HCEC 1CT (cell line): ENCODE results near the gene CACNG1.

Source experiments
- DNase-seq: peaks from one replicate; pipeline ENCODE4 v3.0.0-alpha.2; 2017

The CACNG1 gene

GRCh38 chr17:67044016-67044772 lies at the start of gene CACNG1:
Gene CACNG1 (plus strand): TSS chr17:67044554. CDS start chr17:67044661, 107 bp downstream.
- no peak for DNase-seq

DNA sequence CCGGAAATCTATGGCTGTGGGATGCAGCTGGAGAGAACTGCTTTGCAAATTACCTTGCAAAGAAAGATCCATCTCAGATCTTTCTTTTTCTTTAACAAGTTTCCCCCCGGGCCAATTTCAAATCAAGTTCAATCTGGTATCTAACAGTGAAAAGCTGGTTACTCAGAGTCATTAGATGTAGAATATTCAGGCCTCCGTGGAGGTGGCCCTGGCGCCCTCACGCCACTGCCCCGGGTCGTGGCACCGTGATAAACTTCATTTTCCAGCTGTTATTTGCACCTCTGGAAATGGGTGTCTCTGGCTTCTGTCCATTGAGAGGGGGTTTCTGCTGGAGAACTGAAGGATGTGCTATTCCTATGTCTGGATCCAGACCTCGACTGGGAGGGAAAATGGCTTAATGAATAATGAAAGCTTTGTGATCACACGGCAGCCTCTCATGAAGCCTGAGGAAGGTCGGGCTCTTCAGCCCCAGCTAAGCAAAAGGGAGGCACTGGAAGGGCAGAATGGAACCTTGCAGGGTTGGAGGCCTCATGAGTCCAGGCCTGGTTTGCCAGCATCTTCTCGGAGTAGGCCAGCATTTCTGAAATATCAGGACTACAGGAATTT lies 49.3 kb upstream of the CACNG1 start:
- no peak for DNase-seq

GRCh38 chr17:66995944-66996343 lies 48.4 kb upstream of the CACNG1 start:
- DNase-seq: no peak

DNA sequence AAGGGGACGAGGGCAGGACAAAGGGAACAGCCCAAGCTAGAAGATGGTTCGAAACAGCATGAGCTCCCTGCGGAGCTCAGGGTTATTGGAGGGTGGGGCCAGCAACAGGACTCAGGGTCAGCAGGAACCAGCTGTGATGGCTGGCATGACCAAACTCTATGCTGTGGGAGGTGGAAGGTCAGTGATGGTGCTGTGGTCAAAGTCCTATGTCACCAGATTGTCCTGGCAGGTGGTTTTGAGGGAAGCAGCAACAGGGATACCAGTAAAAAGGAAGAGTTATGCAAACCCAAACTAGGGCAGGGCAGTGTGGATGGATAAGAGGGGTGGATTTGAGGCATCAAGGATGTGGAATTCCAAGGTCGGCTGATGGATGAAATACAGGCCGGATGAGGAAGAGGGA lies 47.4 kb upstream of the CACNG1 start:
- no peak for DNase-seq

GRCh38 chr17:67003231-67003630 lies 41.1 kb upstream of the CACNG1 start:
- DNase-seq: no peak

DNA sequence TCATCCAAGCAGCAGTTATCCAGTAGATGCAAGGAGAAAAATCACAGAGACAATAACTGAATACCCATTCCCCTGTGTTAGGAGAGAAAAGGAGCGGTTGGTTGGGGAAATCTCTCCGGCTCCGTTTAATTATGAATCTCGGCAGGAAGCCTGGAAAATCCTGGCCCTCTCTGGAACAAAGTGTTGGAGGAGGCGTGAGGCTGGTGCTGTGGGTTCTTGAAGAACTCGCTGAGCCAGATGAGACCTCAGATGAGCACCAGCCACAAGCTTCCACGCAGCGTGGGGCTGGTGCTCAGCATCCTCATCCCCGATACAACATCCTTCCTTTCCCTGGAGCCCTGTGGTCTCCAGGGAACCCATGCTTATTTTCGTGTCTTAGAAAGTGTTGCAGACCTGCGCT lies 40.2 kb upstream of the CACNG1 start:
- DNase-seq: no peak

GRCh38 chr17:67007266-67007665 lies 37.1 kb upstream of the CACNG1 start:
- no peak for DNase-seq

DNA sequence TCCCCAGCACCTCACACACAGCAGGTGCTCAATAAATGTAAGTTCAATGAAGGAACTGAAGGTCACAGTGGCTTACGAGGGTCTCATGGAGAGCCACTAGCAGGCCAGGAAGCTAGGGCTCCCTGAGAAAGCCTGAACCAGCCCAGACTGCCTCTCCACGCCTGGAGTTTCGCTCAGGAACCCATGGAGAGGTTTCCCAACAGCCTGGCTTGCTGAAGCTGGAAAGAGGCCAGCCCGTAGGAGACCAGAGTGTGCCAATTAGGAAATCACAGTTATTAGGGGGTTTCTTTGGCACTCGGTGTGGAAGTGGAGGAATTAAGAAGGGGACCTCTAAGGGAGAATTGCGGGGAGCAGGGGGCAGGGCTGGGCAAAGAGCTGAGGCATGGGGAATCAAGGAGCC lies 36.3 kb upstream of the CACNG1 start:
- DNase-seq: no peak

DNA sequence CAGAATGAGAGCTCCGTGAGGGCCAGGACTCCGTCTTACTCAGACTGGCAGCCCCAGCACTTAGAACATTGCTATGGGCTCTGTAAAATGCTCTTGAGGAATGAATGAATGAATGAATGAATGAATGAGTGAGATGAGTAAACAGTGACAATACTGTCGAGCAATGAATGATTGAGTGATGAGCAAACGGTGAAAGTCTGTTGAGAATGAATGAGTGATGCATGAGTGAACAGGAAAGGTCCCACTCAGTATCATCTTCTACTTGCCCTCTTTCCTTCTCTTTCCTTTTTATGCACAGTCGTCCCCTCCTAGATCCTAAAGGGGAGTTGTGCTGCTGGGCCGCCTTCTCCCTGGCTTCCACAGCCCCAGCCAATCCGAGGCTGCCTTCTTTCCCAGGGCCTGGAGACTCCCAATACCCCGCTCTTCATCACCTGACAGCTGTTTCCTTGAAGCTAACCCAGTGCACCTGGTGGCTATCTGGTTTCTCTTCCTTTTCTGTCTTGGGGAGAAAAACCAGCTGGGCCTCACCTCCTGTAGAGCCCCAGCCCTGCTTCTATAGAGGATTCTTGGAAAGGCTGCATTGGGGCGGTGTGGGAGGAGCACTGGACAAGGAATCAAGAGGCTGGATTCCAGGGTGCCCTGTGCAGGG lies 32.7 kb upstream of the CACNG1 start:
- DNase-seq: no peak

DNA sequence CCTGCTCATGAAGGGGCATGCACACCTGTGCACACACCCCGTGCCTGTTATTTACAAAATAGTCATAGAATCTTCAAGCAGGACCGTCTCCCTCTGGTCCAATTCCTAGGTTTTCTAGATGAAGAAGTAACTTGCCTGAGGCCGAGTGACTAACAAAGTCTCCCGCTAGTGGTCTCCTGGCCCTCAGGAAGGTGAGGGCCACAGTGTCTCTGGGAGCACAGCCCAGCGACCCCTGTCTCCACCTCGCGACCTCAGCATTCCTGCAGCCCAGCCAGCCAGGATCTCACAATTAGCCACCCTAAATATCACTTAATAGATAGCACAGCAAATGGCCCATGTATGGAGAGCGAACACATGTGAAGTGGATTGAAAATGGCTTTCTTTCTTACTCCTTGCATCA lies 30.5 kb upstream of the CACNG1 start:
- no peak for DNase-seq

- no peak for DNase-seq
Observed at GRCh38 chr17:67015001-67015400, 29.4 kb upstream of the CACNG1 start.

DNA sequence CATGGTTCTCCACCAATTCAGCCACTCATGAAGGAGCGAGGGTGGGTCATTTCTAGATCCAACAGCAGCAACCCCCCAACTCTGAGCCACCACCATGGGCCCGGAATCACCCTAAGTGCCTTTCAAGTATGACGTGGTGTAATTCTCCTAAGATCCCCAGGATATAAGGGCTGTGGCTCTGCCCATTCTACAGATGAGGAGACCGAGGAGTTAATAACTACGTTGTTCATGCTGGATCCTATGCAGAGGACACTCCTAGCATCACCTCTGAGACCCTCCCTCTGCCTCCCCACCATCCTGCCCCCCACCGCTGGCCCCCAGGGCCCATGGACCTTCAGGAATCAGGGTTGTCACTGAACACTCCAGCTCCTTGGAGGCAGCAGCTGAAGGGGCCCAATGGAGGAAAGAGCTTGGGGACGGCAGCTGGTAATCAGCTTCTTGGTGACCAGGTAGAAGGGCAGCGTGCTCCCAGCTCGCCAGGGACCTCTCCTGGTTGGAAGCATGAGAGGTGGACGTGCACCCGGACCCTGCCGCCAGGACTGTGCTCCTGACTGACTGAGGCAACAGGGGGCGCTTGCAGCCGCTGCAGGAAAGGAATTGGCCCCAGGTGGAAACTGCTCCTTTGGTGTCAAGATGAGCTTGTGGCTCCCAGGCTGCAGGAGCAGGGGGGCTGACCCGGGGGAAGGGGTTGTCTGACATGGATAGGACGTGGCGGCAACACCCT lies 28.2 kb upstream of the CACNG1 start:
- no peak for DNase-seq

DNA sequence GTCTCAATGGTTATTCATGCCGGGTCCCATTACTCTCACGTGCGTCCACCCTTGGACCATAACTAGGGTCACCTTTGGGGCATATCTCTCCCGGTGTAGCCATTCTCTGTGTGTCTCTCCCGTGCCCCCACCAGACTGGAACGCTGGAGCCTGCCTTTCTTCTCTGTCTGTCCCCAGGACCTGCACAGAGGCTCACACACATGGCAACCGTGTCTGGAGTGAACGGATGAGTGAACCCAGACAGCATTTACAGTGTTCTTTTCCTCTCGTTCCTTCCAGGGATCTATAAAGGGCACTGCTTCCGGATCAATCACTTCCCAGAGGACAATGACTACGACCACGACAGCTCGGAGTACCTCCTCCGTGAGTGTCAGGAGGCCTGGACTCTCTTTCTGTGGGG lies 26.4 kb upstream of the CACNG1 start:
- no peak for DNase-seq

GRCh38 chr17:67018471-67019434 lies 25.6 kb upstream of the CACNG1 start:
- DNase-seq: no peak

- DNase-seq: no peak
Observed at GRCh38 chr17:67019809-67020208, 24.5 kb upstream of the CACNG1 start.

DNA sequence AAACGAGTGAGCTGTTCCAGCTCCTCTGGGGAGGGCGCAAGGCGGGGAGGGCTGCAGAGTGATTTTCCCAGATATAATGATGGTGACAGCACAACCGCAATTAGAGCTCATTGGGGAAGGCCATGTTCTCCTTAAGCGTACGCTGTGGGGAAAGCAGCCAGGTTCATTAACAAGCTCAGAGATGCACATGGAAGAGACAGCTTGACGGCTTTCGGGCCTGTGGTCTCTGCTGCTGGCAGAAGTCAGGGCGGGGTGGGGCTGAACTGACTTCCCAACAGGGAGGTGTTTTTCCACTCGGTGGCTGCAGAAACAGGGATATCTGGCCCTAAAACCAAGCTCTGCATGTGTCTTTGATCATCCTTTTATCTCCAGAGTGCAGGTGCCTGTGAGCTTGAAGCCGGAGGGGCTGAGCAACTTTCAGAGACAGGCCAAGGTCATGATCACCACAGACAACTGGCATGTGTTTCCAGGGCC lies 24.0 kb upstream of the CACNG1 start:
- no peak for DNase-seq

DNA sequence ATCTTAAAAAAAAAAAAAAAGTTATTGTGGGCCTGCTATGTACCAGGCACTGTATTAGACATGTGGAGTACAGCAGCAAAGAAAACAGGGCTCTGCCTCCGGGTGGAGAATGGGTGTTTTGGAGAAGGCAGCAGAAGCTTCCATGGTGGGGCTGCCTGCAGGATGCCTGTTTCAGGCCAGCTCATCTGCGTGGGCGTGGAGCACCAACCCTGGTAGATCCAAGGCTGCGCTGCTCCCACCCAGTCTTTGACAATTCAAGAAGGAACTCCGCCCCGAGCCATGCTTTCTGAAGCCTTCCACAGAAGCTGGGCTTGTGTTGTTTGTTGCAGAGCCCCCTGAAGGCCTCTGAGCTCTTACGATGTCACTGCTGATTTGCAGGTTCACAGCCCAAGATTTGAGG lies 23.2 kb upstream of the CACNG1 start:
- no peak for DNase-seq

GRCh38 chr17:67021743-67022450 lies 22.5 kb upstream of the CACNG1 start:
- no peak for DNase-seq

GRCh38 chr17:67022451-67022810 lies 21.9 kb upstream of the CACNG1 start:
- DNase-seq: no peak

GRCh38 chr17:67024736-67025135 lies 19.6 kb upstream of the CACNG1 start:
- no peak for DNase-seq

GRCh38 chr17:67025216-67025792 lies 19.1 kb upstream of the CACNG1 start:
- DNase-seq: no peak
